GM23338 (cell line): ENCODE data around the gene EVI5. TPM values are rescaled to one million over a fixed set of nuclear protein-coding genes. Genes with fewer than 3 reads are reported as not detected.

Experiments used
- ATAC-seq: fragments of 200-7000 bp; cut with Tn5 transposase; 3 replicates; pipeline ENCODE4 v1.9.1; 2020
- DNase-seq: peaks from one replicate; pipeline ENCODE4 v3.0.0-alpha.2; 2015; ENCODE audit warnings: low spot score
- H2AFZ ChIP-seq: fragments of 200-600 bp; sonication (generic); 2 replicates; pipeline ENCODE4 v1.8.0; 2016; ENCODE audit warnings: antibody characterized with exemption, mild to moderate bottlenecking, moderate library complexity
- H3F3A ChIP-seq: fragments of 200-600 bp; sonication (generic); replicated peaks from 2 replicates; pipeline ENCODE4 v1.8.0; 2017; ENCODE audit warnings: antibody characterized with exemption, mixed run types, low read depth
- H3K27ac ChIP-seq: fragments of 200-600 bp; sonication (generic); 2 replicates; pipeline ENCODE4 v1.6.1; 2016; ENCODE audit warnings: low read depth
- H3K27me3 ChIP-seq: fragments of 200-600 bp; sonication (generic); 2 replicates; pipeline ENCODE4 v1.8.0; 2016; ENCODE audit warnings: mild to moderate bottlenecking, mixed run types, moderate library complexity; ENCODE audit not compliant: insufficient read depth
- H3K36me3 ChIP-seq: fragments of 200-600 bp; sonication (generic); 2 replicates; pipeline ENCODE4 v1.8.0; 2016; ENCODE audit warnings: mild to moderate bottlenecking; ENCODE audit not compliant: insufficient read depth
- H3K4me1 ChIP-seq: fragments of 200-600 bp; sonication (generic); 2 replicates; pipeline ENCODE4 v1.8.0; 2016; ENCODE audit warnings: mild to moderate bottlenecking, moderate library complexity; ENCODE audit not compliant: insufficient read depth
- H3K4me2 ChIP-seq: fragments of 200-600 bp; sonication (generic); 2 replicates; pipeline ENCODE4 v1.7.1; 2017; ENCODE audit warnings: mixed run types
- H3K4me3 ChIP-seq: fragments of 200-600 bp; sonication (generic); 2 replicates; pipeline ENCODE4 v1.6.1; 2016; ENCODE audit warnings: mixed run types
- H3K79me2 ChIP-seq: fragments of 200-600 bp; sonication (generic); replicated peaks from 2 replicates; pipeline ENCODE4 v1.8.0; 2017; ENCODE audit warnings: mild to moderate bottlenecking; ENCODE audit not compliant: insufficient read depth
- H3K9me2 ChIP-seq: fragments of 200-600 bp; sonication (generic); 2 replicates; pipeline ENCODE4 v1.8.0; 2017; ENCODE audit not compliant: insufficient read depth
- H4K20me1 ChIP-seq: fragments of 200-600 bp; sonication (generic); replicated peaks from 2 replicates; pipeline ENCODE4 v1.8.0; 2017; ENCODE audit warnings: mild to moderate bottlenecking; ENCODE audit not compliant: insufficient read depth
- H3K27ac Mint-ChIP-seq: 2 replicates; pipeline ENCODE4 v1.8.0; 2020; ENCODE audit warnings: inconsistent platforms, mild to moderate bottlenecking, moderate library complexity, mixed read lengths
- H3K27me3 Mint-ChIP-seq: 3 replicates; pipeline ENCODE4 v1.8.0; 2022; ENCODE audit warnings: low read depth, mild to moderate bottlenecking, moderate library complexity, mixed read lengths, inconsistent platforms; ENCODE audit not compliant: insufficient read depth, poor library complexity
- H3K36me3 Mint-ChIP-seq: 3 replicates; pipeline ENCODE4 v1.8.0; 2021; ENCODE audit warnings: low read depth, mild to moderate bottlenecking, inconsistent platforms, moderate library complexity, mixed read lengths
- H3K4me1 Mint-ChIP-seq: 3 replicates; pipeline ENCODE4 v1.8.0; 2020; ENCODE audit warnings: mild to moderate bottlenecking, inconsistent platforms, mixed read lengths
- H3K4me3 Mint-ChIP-seq: 3 replicates; pipeline ENCODE4 v1.8.0; 2021; ENCODE audit warnings: moderate library complexity, mild to moderate bottlenecking, inconsistent platforms, mixed read lengths
- H3K9me3 Mint-ChIP-seq: 3 replicates; pipeline ENCODE4 v1.8.0; 2020; ENCODE audit warnings: moderate library complexity, mild to moderate bottlenecking, inconsistent platforms, mixed read lengths
- JUNB ChIP-seq: IDR thresholded peaks from one replicate; pipeline ENCODE4 v1.6.1; 2016; ENCODE audit warnings: antibody characterized with exemption; ENCODE audit not compliant: unreplicated experiment
- NANOG ChIP-seq: IDR thresholded peaks from 2 replicates; pipeline ENCODE4 v1.6.1; 2016; ENCODE audit warnings: antibody characterized with exemption, borderline replicate concordance
- POLR2AphosphoS5 ChIP-seq: IDR thresholded peaks from 2 replicates; pipeline ENCODE4 v1.6.1; 2016; ENCODE audit warnings: antibody characterized with exemption, low read depth
- polyA plus RNA-seq: library from polyadenylated mRNA; unstranded; fragments of >200 nt; fragmentation: Nextera tagmentation; extraction: Ambion mirVana; gene quantifications from 2 replicates; pipeline ENCODE4 v1.2.1, GENCODE V29; 2016
- total RNA-seq: library from RNA; depleted of rRNA; stranded (reverse); fragments of >200 nt; shearing (Covaris generic); gene quantifications from 2 replicates; pipeline ENCODE4 v1.2.3, GENCODE V29; 2014
- TF ChIP-seq, protein P1 (sequence below): fragments of 250-450 bp; sonication (Bioruptor Pico); IDR thresholded peaks from 2 replicates; pipeline ENCODE4 v1.5.0; 2020; ENCODE audit warnings: mild to moderate bottlenecking, moderate library complexity
- TF ChIP-seq, protein P2 (sequence below), 2 experiments: fragments of 200-600 bp in 1 of 2; sonication (generic) in 1 of 2; conservative IDR thresholded peaks; 2 replicates each; pipeline versions ENCODE4 v1.5.1 to v1.6.1; 2016 to 2017; ENCODE audit warnings: antibody characterized with exemption in 2 of 2, low read depth in 2 of 2, mild to moderate bottlenecking in 2 of 2, moderate library complexity in 1 of 2

EVI5 gene
- total and polyA plus RNA-seq, 2 experiments from 2014 or later = 15.6 to 24.8 TPM

DNA sequence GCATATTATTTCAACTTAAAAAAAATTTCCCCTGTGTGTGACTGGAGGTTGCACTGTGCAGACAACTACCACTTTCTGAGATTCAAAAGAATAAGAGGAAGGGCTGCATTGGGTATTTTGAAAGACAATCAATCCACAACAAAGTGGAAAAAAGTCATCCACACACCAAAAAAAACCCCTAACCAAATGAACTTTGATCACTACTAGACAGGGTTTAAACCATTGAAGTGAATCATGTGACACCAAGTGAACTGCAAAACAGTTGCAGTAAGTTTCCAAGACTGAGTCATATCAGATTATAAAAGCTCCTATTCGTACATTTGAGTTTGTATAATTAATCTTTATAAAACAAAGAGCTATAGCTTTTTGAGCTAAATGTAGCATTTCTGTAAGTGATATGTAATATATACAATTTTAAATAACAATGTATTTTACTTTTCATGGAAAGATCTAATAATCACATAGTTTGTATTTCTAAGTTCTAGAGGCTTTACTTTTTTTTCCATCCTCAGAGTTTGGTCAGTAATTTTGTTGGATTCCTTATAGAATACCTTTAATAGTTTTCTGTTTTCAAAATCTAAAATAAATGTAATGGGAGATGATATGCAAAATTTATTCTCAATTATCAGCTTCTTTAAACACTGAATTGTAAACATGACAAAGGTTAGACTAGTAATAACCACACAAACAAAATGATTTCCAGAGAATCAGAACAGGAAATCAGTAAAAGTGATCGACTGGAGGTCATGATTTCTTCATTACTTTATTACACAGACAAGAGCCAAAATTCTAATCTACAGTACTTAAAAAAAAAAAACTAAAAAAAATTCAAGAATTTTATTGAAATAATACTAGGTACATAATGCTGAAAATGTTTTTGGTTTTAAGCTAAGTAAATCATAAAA lies 247.7 kb downstream of the EVI5 start:
- ATAC-seq (no peak), DNase-seq (no peak)
- Mint-ChIP-seq H3K4me3 (no peak overlapping the region), H3K27ac (no peak overlapping the region), H3K36me3 (no peaks in the 10 kb centered on the region), H3K4me1 (no peaks in the 10 kb centered on the region), H3K9me3 (no peaks in the 10 kb centered on the region), H3K27me3 (no peaks in the 10 kb centered on the region)
- H3K4me3 ChIP-seq = no peak overlapping the region
- no peaks in the 10 kb centered on the region for H3K4me1 ChIP-seq
- H3K27me3 ChIP-seq = no peaks in the 10 kb centered on the region
- H3K9me2 ChIP-seq = no peaks in the 10 kb centered on the region
- no peaks in the 10 kb centered on the region for H3K36me3 ChIP-seq
- TF ChIP-seq, protein P1, sequence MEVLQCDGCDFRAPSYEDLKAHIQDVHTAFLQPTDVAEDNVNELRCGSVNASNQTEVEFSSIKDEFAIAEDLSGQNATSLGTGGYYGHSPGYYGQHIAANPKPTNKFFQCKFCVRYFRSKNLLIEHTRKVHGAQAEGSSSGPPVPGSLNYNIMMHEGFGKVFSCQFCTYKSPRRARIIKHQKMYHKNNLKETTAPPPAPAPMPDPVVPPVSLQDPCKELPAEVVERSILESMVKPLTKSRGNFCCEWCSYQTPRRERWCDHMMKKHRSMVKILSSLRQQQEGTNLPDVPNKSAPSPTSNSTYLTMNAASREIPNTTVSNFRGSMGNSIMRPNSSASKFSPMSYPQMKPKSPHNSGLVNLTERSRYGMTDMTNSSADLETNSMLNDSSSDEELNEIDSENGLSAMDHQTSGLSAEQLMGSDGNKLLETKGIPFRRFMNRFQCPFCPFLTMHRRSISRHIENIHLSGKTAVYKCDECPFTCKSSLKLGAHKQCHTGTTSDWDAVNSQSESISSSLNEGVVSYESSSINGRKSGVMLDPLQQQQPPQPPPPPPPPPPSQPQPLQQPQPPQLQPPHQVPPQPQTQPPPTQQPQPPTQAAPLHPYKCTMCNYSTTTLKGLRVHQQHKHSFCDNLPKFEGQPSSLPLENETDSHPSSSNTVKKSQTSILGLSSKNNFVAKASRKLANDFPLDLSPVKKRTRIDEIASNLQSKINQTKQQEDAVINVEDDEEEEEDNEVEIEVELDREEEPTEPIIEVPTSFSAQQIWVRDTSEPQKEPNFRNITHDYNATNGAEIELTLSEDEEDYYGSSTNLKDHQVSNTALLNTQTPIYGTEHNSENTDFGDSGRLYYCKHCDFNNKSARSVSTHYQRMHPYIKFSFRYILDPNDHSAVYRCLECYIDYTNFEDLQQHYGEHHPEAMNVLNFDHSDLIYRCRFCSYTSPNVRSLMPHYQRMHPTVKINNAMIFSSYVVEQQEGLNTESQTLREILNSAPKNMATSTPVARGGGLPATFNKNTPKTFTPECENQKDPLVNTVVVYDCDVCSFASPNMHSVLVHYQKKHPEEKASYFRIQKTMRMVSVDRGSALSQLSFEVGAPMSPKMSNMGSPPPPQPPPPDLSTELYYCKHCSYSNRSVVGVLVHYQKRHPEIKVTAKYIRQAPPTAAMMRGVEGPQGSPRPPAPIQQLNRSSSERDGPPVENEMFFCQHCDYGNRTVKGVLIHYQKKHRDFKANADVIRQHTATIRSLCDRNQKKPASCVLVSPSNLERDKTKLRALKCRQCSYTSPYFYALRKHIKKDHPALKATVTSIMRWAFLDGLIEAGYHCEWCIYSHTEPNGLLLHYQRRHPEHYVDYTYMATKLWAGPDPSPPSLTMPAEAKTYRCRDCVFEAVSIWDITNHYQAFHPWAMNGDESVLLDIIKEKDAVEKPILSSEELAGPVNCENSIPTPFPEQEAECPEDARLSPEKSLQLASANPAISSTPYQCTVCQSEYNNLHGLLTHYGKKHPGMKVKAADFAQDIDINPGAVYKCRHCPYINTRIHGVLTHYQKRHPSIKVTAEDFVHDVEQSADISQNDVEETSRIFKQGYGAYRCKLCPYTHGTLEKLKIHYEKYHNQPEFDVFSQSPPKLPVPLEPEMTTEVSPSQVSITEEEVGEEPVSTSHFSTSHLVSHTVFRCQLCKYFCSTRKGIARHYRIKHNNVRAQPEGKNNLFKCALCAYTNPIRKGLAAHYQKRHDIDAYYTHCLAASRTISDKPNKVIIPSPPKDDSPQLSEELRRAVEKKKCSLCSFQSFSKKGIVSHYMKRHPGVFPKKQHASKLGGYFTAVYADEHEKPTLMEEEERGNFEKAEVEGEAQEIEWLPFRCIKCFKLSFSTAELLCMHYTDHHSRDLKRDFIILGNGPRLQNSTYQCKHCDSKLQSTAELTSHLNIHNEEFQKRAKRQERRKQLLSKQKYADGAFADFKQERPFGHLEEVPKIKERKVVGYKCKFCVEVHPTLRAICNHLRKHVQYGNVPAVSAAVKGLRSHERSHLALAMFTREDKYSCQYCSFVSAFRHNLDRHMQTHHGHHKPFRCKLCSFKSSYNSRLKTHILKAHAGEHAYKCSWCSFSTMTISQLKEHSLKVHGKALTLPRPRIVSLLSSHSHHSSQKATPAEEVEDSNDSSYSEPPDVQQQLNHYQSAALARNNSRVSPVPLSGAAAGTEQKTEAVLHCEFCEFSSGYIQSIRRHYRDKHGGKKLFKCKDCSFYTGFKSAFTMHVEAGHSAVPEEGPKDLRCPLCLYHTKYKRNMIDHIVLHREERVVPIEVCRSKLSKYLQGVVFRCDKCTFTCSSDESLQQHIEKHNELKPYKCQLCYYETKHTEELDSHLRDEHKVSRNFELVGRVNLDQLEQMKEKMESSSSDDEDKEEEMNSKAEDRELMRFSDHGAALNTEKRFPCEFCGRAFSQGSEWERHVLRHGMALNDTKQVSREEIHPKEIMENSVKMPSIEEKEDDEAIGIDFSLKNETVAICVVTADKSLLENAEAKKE (CRISPR knock-in tag) = no peak
- TF ChIP-seq NANOG (no peak), JUNB (no peak), POLR2AphosphoS5 (no peak)
- TF ChIP-seq, protein P2, sequence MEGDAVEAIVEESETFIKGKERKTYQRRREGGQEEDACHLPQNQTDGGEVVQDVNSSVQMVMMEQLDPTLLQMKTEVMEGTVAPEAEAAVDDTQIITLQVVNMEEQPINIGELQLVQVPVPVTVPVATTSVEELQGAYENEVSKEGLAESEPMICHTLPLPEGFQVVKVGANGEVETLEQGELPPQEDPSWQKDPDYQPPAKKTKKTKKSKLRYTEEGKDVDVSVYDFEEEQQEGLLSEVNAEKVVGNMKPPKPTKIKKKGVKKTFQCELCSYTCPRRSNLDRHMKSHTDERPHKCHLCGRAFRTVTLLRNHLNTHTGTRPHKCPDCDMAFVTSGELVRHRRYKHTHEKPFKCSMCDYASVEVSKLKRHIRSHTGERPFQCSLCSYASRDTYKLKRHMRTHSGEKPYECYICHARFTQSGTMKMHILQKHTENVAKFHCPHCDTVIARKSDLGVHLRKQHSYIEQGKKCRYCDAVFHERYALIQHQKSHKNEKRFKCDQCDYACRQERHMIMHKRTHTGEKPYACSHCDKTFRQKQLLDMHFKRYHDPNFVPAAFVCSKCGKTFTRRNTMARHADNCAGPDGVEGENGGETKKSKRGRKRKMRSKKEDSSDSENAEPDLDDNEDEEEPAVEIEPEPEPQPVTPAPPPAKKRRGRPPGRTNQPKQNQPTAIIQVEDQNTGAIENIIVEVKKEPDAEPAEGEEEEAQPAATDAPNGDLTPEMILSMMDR (conservative IDR thresholded peaks at IDR 0.05; ENCODE audit: low read depth in 2 of 2) = no peak
- H3K4me2 ChIP-seq = no peak overlapping the region
- H2AFZ ChIP-seq = no peak overlapping the region
- no peaks in the 10 kb centered on the region for H3K79me2 ChIP-seq
- H3F3A ChIP-seq = no peaks in the 10 kb centered on the region
- no peaks in the 10 kb centered on the region for H4K20me1 ChIP-seq
- H3K27ac ChIP-seq = no peak overlapping the region
